ENCODE data around the gene ACOT13.

DNA sequence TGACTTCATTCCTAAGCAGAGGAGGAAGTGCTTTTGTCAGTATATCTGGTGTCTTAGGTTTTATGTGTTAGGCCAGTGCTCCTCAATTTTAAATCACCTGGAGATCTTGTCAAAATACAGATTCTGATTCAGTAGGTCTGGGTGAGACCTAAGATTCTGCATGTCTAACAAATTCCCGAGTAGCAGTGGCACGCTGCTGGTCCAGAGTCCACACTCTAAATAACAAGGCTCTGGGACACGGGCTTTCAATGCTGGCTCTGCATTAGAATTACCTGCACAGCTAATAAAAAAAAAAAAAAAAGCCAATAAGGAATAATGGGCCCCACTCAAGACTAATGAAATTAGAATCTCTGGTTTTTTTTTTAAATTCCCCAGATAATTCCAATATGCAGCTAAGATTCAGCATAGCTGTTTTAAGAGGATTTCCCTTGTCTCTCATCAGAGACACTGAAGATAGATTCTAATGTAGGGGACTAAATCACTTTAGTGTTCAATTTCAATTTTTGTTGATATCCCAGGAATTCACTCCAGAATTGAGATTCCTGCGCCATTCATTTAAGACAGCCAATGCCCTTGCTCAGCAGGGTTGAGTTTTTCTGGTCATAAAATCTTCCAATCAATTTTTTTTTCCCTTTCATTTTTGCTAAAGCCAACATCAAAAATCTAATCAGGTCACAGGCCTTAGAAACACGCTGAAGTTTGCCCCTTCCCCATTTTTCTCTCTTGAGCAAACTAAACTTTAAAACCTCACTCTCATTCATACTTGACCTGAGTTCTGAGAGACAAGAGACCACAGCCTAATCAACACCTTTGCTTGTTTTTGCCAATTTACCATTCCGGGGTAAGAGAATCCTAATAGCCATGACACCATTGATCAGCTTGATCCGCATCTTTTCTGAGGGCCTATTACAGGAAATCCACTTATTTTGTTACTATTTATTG, 2.6 kb upstream of the ACOT13 start:
- TF ChIP-seq, protein P1, sequence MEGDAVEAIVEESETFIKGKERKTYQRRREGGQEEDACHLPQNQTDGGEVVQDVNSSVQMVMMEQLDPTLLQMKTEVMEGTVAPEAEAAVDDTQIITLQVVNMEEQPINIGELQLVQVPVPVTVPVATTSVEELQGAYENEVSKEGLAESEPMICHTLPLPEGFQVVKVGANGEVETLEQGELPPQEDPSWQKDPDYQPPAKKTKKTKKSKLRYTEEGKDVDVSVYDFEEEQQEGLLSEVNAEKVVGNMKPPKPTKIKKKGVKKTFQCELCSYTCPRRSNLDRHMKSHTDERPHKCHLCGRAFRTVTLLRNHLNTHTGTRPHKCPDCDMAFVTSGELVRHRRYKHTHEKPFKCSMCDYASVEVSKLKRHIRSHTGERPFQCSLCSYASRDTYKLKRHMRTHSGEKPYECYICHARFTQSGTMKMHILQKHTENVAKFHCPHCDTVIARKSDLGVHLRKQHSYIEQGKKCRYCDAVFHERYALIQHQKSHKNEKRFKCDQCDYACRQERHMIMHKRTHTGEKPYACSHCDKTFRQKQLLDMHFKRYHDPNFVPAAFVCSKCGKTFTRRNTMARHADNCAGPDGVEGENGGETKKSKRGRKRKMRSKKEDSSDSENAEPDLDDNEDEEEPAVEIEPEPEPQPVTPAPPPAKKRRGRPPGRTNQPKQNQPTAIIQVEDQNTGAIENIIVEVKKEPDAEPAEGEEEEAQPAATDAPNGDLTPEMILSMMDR (conservative IDR thresholded peaks at IDR 0.05): no peak
- TF ChIP-seq EZH2 (IDR thresholded peaks at IDR 0.05; ENCODE audit: low read depth): no peak
